Activated CD4-positive, CD25-positive, alpha-beta regulatory T cell treated with anti-CD3 and anti-CD28 coated beads, Interleukin-2, amount 50 U/mL, for 72 hours (primary cell): ENCODE data around the gene SGMS1.
"Not testable (repeated sequence)": the region's sequence is repeated elsewhere in the genome, so short reads cannot be mapped to it uniquely, and the experiment has no call there.

Experiments used
- DNase-seq: peaks from one replicate; pipeline ENCODE4 v3.0.0; 2021

Gene SGMS1

GRCh38 chr10:50358925-50359687, 264.6 kb downstream of the SGMS1 start:
- no peak for DNase-seq

GRCh38 chr10:50358411-50358810, 265.3 kb downstream of the SGMS1 start:
- DNase-seq, result no peak

- not testable (repeated sequence) for DNase-seq
Measured at GRCh38 chr10:50356481-50356832, 267.3 kb downstream of the SGMS1 start.

GRCh38 chr10:50355693-50356480, 267.9 kb downstream of the SGMS1 start:
- not testable (repeated sequence) for DNase-seq

- no peak for DNase-seq
Measured at GRCh38 chr10:50351483-50352146, 272.1 kb downstream of the SGMS1 start.

GRCh38 chr10:50350366-50350765, 273.4 kb downstream of the SGMS1 start:
- no peak for DNase-seq

GRCh38 chr10:50349554-50349953, 274.2 kb downstream of the SGMS1 start:
- no peak for DNase-seq

- no peak for DNase-seq
Measured at GRCh38 chr10:50347394-50347802, 276.4 kb downstream of the SGMS1 start.

- DNase-seq, result no peak
Measured at GRCh38 chr10:50346942-50347341, 276.8 kb downstream of the SGMS1 start.

GRCh38 chr10:50345545-50345944, 278.2 kb downstream of the SGMS1 start:
- DNase-seq, result no peak

- no peak for DNase-seq
Measured at GRCh38 chr10:50343702-50344331, 279.9 kb downstream of the SGMS1 start.

- DNase-seq, result no peak
Measured at GRCh38 chr10:50341987-50342386, 281.8 kb downstream of the SGMS1 start.

- DNase-seq, result no peak
Measured at GRCh38 chr10:50336140-50336539, 287.6 kb downstream of the SGMS1 start.

GRCh38 chr10:50335397-50335796, 288.4 kb downstream of the SGMS1 start:
- DNase-seq, result no peak

- DNase-seq, result no peak
Measured at GRCh38 chr10:50334273-50334672, 289.5 kb downstream of the SGMS1 start.

- no peak for DNase-seq
Measured at GRCh38 chr10:50333872-50334271, 289.9 kb downstream of the SGMS1 start.

GRCh38 chr10:50332108-50332842, 291.5 kb downstream of the SGMS1 start:
- DNase-seq, result no peak

- DNase-seq, result no peak
Measured at GRCh38 chr10:50331486-50331885, 292.3 kb downstream of the SGMS1 start.

GRCh38 chr10:50326757-50327701, 296.7 kb downstream of the SGMS1 start:
- DNase-seq, result no peak

- no peak for DNase-seq
Measured at GRCh38 chr10:50326172-50326555, 297.6 kb downstream of the SGMS1 start.

- no peak for DNase-seq
Measured at GRCh38 chr10:50325449-50326171, 298.1 kb downstream of the SGMS1 start.
